Epithelial cell of proximal tubule (primary cell): Measurements from ENCODE around the gene DOCK7. TPM values are rescaled to one million over a fixed set of nuclear protein-coding genes. Genes with fewer than 3 reads are reported as not detected.

Experiments
- DNase-seq: peaks from one replicate; pipeline ENCODE4 v3.0.0-alpha.2; 2011; ENCODE audit warnings: low read depth
- H3K4me3 ChIP-seq: 2 replicates; pipeline ENCODE4 v1.5.1; 2011; ENCODE audit warnings: low read depth, mild to moderate bottlenecking, low read length
- total RNA-seq: library from RNA; depleted of rRNA; stranded (reverse); fragments of >200 nt; gene quantifications from 2 replicates; pipeline ENCODE4 v1.2.3, GENCODE V29; 2015
- TF ChIP-seq, protein P1 (sequence below): conservative IDR thresholded peaks from 2 replicates; pipeline ENCODE4 v1.5.1; 2012; ENCODE audit warnings: low read depth, mild to moderate bottlenecking, low read length

The DOCK7 gene
- total RNA-seq, 1 donor from 2014 or later, result 72.9 TPM

DNA sequence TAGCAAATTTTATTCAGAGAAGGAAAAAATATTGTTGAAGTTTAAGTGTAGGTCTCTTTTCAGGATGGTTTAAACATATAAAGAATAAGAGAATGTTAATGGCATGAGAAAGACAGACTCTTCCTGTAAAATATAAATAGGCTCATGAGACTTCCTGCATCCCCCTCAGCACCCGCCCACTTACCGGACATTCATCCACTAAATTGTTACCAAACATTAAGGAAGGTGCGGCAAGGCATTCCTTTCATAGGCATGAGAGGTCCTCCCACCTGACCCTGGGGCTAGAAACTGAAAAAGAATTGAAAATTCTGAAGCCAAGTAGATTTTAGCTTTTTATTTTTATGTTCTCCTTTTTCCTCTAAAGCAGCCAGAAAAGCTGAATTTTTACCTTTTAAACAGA is 261.9 kb downstream of the DOCK7 start:
- no peak overlapping the region for H3K4me3 ChIP-seq
- DNase-seq, result no peak
- TF ChIP-seq, protein P1, sequence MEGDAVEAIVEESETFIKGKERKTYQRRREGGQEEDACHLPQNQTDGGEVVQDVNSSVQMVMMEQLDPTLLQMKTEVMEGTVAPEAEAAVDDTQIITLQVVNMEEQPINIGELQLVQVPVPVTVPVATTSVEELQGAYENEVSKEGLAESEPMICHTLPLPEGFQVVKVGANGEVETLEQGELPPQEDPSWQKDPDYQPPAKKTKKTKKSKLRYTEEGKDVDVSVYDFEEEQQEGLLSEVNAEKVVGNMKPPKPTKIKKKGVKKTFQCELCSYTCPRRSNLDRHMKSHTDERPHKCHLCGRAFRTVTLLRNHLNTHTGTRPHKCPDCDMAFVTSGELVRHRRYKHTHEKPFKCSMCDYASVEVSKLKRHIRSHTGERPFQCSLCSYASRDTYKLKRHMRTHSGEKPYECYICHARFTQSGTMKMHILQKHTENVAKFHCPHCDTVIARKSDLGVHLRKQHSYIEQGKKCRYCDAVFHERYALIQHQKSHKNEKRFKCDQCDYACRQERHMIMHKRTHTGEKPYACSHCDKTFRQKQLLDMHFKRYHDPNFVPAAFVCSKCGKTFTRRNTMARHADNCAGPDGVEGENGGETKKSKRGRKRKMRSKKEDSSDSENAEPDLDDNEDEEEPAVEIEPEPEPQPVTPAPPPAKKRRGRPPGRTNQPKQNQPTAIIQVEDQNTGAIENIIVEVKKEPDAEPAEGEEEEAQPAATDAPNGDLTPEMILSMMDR, result no peak

- TF ChIP-seq, protein P1, result no peak
- DNase-seq, result no peak
- no peak overlapping the region for H3K4me3 ChIP-seq
Observed at GRCh38 chr1:62425041-62425440, 263.1 kb downstream of the DOCK7 start.

GRCh38 chr1:62424411-62424810 is 263.8 kb downstream of the DOCK7 start:
- TF ChIP-seq, protein P1, result no peak
- no peak overlapping the region for H3K4me3 ChIP-seq
- no peak for DNase-seq

GRCh38 chr1:62423580-62424242 is 264.5 kb downstream of the DOCK7 start:
- H3K4me3 ChIP-seq, result no peak overlapping the region
- TF ChIP-seq, protein P1, result no peak
- no peak for DNase-seq

- TF ChIP-seq, protein P1, result no peak
- DNase-seq, result no peak
- no peak overlapping the region for H3K4me3 ChIP-seq
Observed at GRCh38 chr1:62420214-62420613, 268.0 kb downstream of the DOCK7 start.

DNA sequence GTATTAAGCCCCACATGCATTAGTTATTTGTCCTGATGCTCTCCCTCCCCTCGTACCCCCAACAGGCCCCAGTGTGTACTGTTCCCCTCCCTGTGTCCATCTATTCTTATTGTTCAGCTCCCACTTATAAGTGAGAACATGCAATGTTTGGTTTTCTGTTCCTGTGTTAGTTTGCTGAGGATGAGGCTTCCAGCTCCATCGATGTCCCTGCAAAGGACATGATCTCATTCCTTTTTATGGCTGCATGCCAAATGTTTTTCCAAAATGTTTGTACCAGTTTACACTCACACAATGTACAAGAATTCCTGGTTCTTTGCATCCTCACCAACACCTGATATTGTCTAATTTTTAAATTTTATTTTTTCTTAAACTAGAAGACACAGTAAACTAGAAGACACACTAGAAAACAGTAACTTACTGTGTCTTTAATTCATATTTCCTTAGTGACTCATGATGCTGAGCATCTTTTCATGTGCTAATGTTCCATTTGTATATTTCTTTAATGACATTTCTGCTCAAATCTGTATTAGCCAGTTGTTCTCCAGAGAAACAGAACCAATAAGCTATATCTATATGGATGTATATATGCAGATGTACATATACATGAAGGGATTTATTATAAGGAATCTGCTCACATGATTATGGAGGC is 270.7 kb downstream of the DOCK7 start:
- TF ChIP-seq, protein P1, result no peak
- no peak for DNase-seq
- H3K4me3 ChIP-seq, result no peak overlapping the region

DNA sequence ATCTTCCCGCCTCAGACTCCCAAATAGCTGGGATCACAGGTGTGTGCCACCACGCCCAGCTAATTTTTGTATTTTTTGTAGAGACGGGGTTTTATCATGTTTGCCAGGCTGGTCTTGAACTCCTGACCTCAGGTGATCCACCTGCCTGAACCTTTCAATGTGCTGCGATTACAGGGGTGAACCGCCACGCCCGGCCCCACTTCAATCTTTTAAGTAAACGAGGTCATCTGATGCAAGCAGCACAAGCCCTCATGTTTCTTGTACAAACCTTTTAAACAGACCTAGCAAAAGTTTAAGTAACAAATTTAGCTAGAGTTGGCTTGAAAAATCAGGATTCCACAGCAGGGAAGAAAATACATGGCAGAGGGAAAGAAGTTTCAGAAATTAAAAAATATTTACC is 272.5 kb downstream of the DOCK7 start:
- DNase-seq, result no peak
- no peak overlapping the region for H3K4me3 ChIP-seq
- TF ChIP-seq, protein P1, result no peak
